Osteoblast (primary cell): Measurements from ENCODE around the gene UBE2E2. TPM values are rescaled to one million over a fixed set of nuclear protein-coding genes. Genes with fewer than 3 reads are reported as not detected.

Experiments used
- DNase-seq: peaks from one replicate; pipeline ENCODE4 v3.0.0; 2011; ENCODE audit warnings: low spot score, mixed read lengths; ENCODE audit not compliant: insufficient read length; ENCODE audit errors: missing footprints
- H2AFZ ChIP-seq: 2 replicates; pipeline ENCODE4 v1.6.0; 2011; ENCODE audit warnings: mild to moderate bottlenecking, low read length
- H3K27ac ChIP-seq: 2 replicates; pipeline ENCODE4 v1.5.1; 2011; ENCODE audit warnings: mild to moderate bottlenecking, low read depth, low read length, moderate library complexity
- H3K27me3 ChIP-seq: 2 replicates; pipeline ENCODE4 v1.6.0; 2012; ENCODE audit warnings: mild to moderate bottlenecking, control low read depth, inconsistent platforms, low read length, moderate library complexity; ENCODE audit not compliant: insufficient read depth
- H3K36me3 ChIP-seq: 2 replicates; pipeline ENCODE4 v1.5.1; 2011; ENCODE audit warnings: mild to moderate bottlenecking, low read length, control low read depth, moderate library complexity; ENCODE audit not compliant: insufficient read depth
- H3K4me1 ChIP-seq: 2 replicates; pipeline ENCODE4 v1.5.1; 2011; ENCODE audit warnings: mild to moderate bottlenecking, low read length, control low read depth, moderate library complexity; ENCODE audit not compliant: insufficient read depth
- H3K4me2 ChIP-seq: 2 replicates; pipeline ENCODE4 v1.6.0; 2011; ENCODE audit warnings: mild to moderate bottlenecking, low read length; ENCODE audit not compliant: insufficient read depth
- H3K4me3 ChIP-seq: fragments of 200-600 bp; sonication (generic); 3 replicates; pipeline ENCODE4 v1.5.1; 2012; ENCODE audit warnings: mild to moderate bottlenecking, low read length, inconsistent platforms; ENCODE audit not compliant: insufficient read depth
- H3K79me2 ChIP-seq: 2 replicates; pipeline ENCODE4 v1.6.0; 2012; ENCODE audit warnings: mild to moderate bottlenecking, low read length, control low read depth, inconsistent platforms; ENCODE audit not compliant: insufficient read depth
- H3K9me3 ChIP-seq: 2 replicates; pipeline ENCODE4 v1.5.1; 2011; ENCODE audit warnings: low read depth, low read length, control low read depth
- H4K20me1 ChIP-seq: 2 replicates; pipeline ENCODE4 v1.6.0; 2012; ENCODE audit warnings: mild to moderate bottlenecking, low read length, control low read depth; ENCODE audit not compliant: insufficient read depth
- total RNA-seq: library from RNA; depleted of rRNA; stranded (reverse); fragments of >200 nt; gene quantifications from 2 replicates; pipeline ENCODE4 v1.2.3, GENCODE V29; 2012
- TF ChIP-seq, protein P1 (sequence below): IDR thresholded peaks from 2 replicates; pipeline ENCODE4 v1.5.1; 2011; ENCODE audit warnings: mild to moderate bottlenecking, low read depth, low read length, moderate library complexity; ENCODE audit errors: extremely low read depth

Gene UBE2E2
- total RNA-seq, 1 donor = 49.6 TPM

GRCh38 chr3:23275814-23276213 is 72.7 kb downstream of the UBE2E2 start:
- Histone ChIP-seq H3K9me3 (no peaks in the 10 kb centered on the region), H3K4me3 (no peak overlapping the region), H3K79me2 (peaks cover 13% of the 10 kb centered on the region), H4K20me1 (peaks cover 3% of the 10 kb centered on the region), H3K27ac (no peak overlapping the region), H3K4me2 (no peak overlapping the region), H2AFZ (no peak overlapping the region), H3K4me1 (peaks cover 3% of the 10 kb centered on the region), H3K27me3 (no peaks in the 10 kb centered on the region), H3K36me3 (no peaks in the 10 kb centered on the region)
- TF ChIP-seq, protein P1, sequence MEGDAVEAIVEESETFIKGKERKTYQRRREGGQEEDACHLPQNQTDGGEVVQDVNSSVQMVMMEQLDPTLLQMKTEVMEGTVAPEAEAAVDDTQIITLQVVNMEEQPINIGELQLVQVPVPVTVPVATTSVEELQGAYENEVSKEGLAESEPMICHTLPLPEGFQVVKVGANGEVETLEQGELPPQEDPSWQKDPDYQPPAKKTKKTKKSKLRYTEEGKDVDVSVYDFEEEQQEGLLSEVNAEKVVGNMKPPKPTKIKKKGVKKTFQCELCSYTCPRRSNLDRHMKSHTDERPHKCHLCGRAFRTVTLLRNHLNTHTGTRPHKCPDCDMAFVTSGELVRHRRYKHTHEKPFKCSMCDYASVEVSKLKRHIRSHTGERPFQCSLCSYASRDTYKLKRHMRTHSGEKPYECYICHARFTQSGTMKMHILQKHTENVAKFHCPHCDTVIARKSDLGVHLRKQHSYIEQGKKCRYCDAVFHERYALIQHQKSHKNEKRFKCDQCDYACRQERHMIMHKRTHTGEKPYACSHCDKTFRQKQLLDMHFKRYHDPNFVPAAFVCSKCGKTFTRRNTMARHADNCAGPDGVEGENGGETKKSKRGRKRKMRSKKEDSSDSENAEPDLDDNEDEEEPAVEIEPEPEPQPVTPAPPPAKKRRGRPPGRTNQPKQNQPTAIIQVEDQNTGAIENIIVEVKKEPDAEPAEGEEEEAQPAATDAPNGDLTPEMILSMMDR = no peak
- DNase-seq = no peak

DNA sequence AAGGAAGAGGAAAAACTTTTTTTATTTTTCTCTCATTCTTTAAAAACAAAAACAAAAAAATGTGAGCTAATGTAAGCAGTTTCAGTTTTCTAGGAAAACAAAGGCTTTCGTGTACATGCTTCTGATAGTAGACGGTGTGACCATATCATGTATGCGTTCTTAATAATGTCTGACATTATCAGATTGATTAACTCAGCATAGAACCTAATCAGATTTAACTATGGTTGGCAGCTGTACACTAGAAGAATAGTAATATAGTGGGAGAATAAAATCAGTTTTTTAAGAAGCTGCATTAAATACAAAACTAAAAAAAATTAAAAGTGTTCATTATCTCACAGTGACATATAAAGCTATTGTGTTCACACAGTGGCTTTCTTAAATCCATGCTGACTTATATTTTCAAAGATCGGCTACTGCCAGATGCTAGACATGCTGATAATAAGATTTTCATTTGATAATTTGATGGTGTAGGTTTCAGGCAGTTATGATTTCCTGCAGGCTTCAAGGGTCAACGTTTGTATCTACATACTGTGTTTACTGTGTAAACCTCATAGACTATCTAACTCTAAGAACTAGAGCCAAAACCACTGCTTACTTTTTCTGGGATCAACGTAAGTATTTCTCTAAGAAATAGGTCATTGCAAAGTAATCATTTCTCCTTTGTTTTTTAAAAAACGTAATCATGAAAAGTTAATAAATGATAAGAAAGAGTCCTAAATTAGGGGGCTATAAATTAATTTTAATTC is 74.0 kb downstream of the UBE2E2 start:
- H3K4me3 ChIP-seq = no peak overlapping the region
- peaks cover 3% of the 10 kb centered on the region for H4K20me1 ChIP-seq
- H3K4me1 ChIP-seq = peaks cover 3% of the 10 kb centered on the region
- H3K79me2 ChIP-seq = peaks cover 12% of the 10 kb centered on the region
- no peaks in the 10 kb centered on the region for H3K9me3 ChIP-seq
- no peak overlapping the region for H3K27ac ChIP-seq
- TF ChIP-seq, protein P1 = no peak
- no peak for DNase-seq
- no peaks in the 10 kb centered on the region for H3K36me3 ChIP-seq
- no peak overlapping the region for H3K4me2 ChIP-seq
- H3K27me3 ChIP-seq = no peaks in the 10 kb centered on the region
- no peak overlapping the region for H2AFZ ChIP-seq

DNA sequence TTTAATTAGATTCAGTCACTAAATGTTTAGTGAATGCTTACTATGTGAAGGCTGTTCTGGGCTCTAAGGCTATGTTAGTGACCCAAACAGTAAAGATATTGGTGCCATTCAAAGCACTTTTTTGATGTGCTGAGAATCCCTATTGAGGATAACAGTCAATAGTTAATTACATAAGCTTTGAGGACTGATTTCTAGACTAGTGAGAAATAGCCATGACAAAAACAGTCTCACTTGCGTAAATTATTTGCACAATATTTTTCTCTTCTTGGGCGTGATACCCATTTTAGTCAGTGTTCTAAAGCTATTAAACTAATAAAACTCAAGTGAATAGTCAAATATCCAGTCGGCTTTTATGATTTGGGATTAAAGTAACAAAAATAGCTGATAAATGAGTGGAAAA is 74.6 kb downstream of the UBE2E2 start:
- no peak for DNase-seq
- Histone ChIP-seq H3K4me2 (no peak overlapping the region), H3K27me3 (no peaks in the 10 kb centered on the region), H3K79me2 (peaks cover 13% of the 10 kb centered on the region), H2AFZ (no peak overlapping the region), H3K4me1 (peaks cover under 1% of the 10 kb centered on the region), H3K4me3 (no peak overlapping the region), H3K36me3 (no peaks in the 10 kb centered on the region), H3K9me3 (no peaks in the 10 kb centered on the region), H4K20me1 (no peaks in the 10 kb centered on the region), H3K27ac (no peak overlapping the region)
- TF ChIP-seq, protein P1 = no peak

DNA sequence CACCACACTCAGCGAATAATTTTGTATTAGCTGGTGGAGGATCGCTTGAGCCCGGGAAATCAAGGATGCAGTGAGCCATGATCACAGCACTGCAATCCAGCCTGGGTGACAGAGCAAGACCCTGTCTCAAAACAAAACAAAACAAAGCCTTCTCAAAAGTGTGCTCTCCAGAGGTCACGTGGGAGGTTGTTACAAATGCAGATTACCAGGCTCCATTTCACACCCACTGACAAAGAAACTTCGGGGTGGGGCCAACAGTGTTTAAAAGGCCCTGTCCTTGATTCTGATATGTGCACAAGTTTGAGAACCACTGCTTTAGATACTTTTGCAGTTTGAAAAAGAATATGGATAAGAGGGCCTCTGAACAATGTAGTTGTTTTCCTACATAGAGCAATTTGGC is 80.5 kb downstream of the UBE2E2 start:
- TF ChIP-seq, protein P1 = no peak
- Histone ChIP-seq H2AFZ (no peak overlapping the region), H3K79me2 (peaks cover 17% of the 10 kb centered on the region), H3K4me1 (no peaks in the 10 kb centered on the region), H3K27ac (no peak overlapping the region), H3K27me3 (no peaks in the 10 kb centered on the region), H4K20me1 (peaks cover 8% of the 10 kb centered on the region), H3K9me3 (no peaks in the 10 kb centered on the region), H3K4me2 (no peak overlapping the region), H3K36me3 (no peaks in the 10 kb centered on the region), H3K4me3 (no peak overlapping the region)
- no peak for DNase-seq
